Right lobe of liver (tissue), 6 donors: Measurements from ENCODE around the gene HELZ. TPM values are rescaled to one million over a fixed set of nuclear protein-coding genes. Genes with fewer than 3 reads are reported as not detected.
"Not testable (repeated sequence)": the region's sequence is repeated elsewhere in the genome, so short reads cannot be mapped to it uniquely, and the experiment has no call there.

Experiments used
- ATAC-seq, 4 donors: fragments of 200-7000 bp; cut with Tn5 transposase; one replicate each; pipeline ENCODE4 v1.9.1; 2020; ENCODE audit warnings: mild to moderate bottlenecking in 4 of 4, moderate library complexity in 4 of 4
- DNase-seq, 3 donors: peaks; one replicate each; pipeline ENCODE4 v3.0.0-alpha.2; 2020
- H3K27ac ChIP-seq, 3 donors: fragments of 200-600 bp; one replicate each; pipeline ENCODE4 v1.8.0; 2022
- H3K27me3 ChIP-seq, 2 donors: fragments of 200-600 bp; one replicate each; pipeline ENCODE4 v1.8.0; 2022
- H3K36me3 ChIP-seq, 4 donors: fragments of 200-600 bp; sonication (generic) in 1 of 4; one replicate each; pipeline versions ENCODE4 v1.5.1 to v1.8.0; 2017 to 2022; ENCODE audit warnings: control low read depth in 1 of 4
- H3K4me1 ChIP-seq, 4 donors: fragments of 200-600 bp; sonication (generic) in 1 of 4; one replicate each; pipeline versions ENCODE4 v1.5.1 to v1.8.0; 2017 to 2022; ENCODE audit warnings: control low read depth in 1 of 4
- H3K4me3 ChIP-seq, 3 donors: fragments of 200-600 bp; one replicate each; pipeline ENCODE4 v1.8.0; 2022
- H3K9me3 ChIP-seq, 4 donors: fragments of 200-600 bp; sonication (generic) in 1 of 4; one replicate each; pipeline versions ENCODE4 v1.5.1 to v1.8.0; 2017 to 2022; ENCODE audit warnings: control low read depth in 1 of 4
- CTCF ChIP-seq, 4 donors: fragments of 200-600 bp in 3 of 4; fragments of 450-650 bp in 1 of 4; IDR thresholded peaks; one replicate each; pipeline versions ENCODE4 v1.5.1 to v1.8.0; 2016 to 2022; ENCODE audit warnings: antibody characterized with exemption in 4 of 4, mild to moderate bottlenecking in 2 of 4
- POLR2A ChIP-seq: fragments of 450-650 bp; IDR thresholded peaks from one replicate; pipeline ENCODE4 v1.6.1; 2017; ENCODE audit warnings: antibody characterized with exemption, mild to moderate bottlenecking
- WGBS: methylation state at CpG from one replicate; pipeline ENCODE4 v1.1.6; 2018; ENCODE audit warnings: low coverage, low lambda C conversion rate; ENCODE audit not compliant: insufficient coverage; ENCODE audit errors: missing lambda C conversion rate; 5-methylcytosine and 5-hydroxymethylcytosine counted together
- intact Hi-C, 2 donors: fragments of 100-400 bp; cut with DNase I; formaldehyde crosslinking; loops; one replicate each; pipeline versions ENCODE4 v1.11.2 to v1.14.1; 2022
- total RNA-seq, 6 experiments: library from RNA; depleted of rRNA in 2 of 6; stranded (reverse); fragments of >200 nt in 2 of 6; fragmentation: NEBNext Ultra II Directional in 3 of 6; extraction: Animal tissue kit (Norgen Biotek cat#: 25700) in 3 of 6; gene quantifications; one replicate each; pipeline versions ENCODE4 v1.1.0 to v1.2.4, GENCODE V29; 2016 to 2023
- donor health status: DM: no; HTN: yes; CAD: no.
- donor health status: DM: no; HTN: no; CAD: no.
- donor health status: DM: no; HTN: no; CAD: no.
- donor health status: DM: no; HTN: yes; CAD: no.
- donor health status: DM: no; HTN: yes; CAD: no.

HELZ gene
- total RNA-seq, 6 experiments from 2014 or later = 24.2 to 33.6 (median 30.9) TPM

- WGBS = 86% methylated on average over 9 of the region's 13 CpGs
- Histone ChIP-seq H3K4me3 (no peak overlapping the region), H3K27me3 (no peaks in the 10 kb centered on the region), H3K36me3 (peaks cover 0 to 53% (median 22%) of the 10 kb centered on the region in 4 donors), H3K9me3 (no peaks in the 10 kb centered on the region), H3K4me1 (no peaks in the 10 kb centered on the region), H3K27ac (no peak overlapping the region)
- no peak for DNase-seq
- no peak for TF ChIP-seq CTCF (IDR thresholded peaks at IDR 0.05)
- no peak for TF ChIP-seq POLR2A
- intact Hi-C loops = no loop called here
- ATAC-seq = no peak
Observed at GRCh38 chr17:67107811-67108775, 136.9 kb downstream of the HELZ start.

GRCh38 chr17:67107171-67107570 is 137.8 kb downstream of the HELZ start:
- intact Hi-C loops = no loop called here
- no peak overlapping the region for H3K4me3 ChIP-seq
- no peaks in the 10 kb centered on the region for H3K4me1 ChIP-seq
- WGBS = 96% methylated on average over 5 of the region's 5 CpGs
- ATAC-seq (no peak), DNase-seq (no peak)
- no peak overlapping the region for H3K27ac ChIP-seq
- no peaks in the 10 kb centered on the region for H3K27me3 ChIP-seq
- TF ChIP-seq POLR2A (no peak), CTCF (IDR thresholded peaks at IDR 0.05) (no peak)
- H3K36me3 ChIP-seq = peaks cover 0 to 44% (median 21%) of the 10 kb centered on the region in 4 donors
- no peaks in the 10 kb centered on the region for H3K9me3 ChIP-seq

GRCh38 chr17:67105213-67105612 is 139.8 kb downstream of the HELZ start:
- H3K27me3 ChIP-seq = no peaks in the 10 kb centered on the region
- no peak overlapping the region for H3K27ac ChIP-seq
- H3K36me3 ChIP-seq = peaks cover 0 to 38% (median 21%) of the 10 kb centered on the region in 4 donors
- no peak for ATAC-seq
- no peak for DNase-seq
- intact Hi-C loops = no loop called here
- no peak overlapping the region for H3K4me3 ChIP-seq
- TF ChIP-seq POLR2A (no peak), CTCF (IDR thresholded peaks at IDR 0.05) (no peak)
- no peaks in the 10 kb centered on the region for H3K4me1 ChIP-seq
- no peaks in the 10 kb centered on the region for H3K9me3 ChIP-seq

GRCh38 chr17:67104641-67105040 is 140.4 kb downstream of the HELZ start:
- H3K9me3 ChIP-seq, H3K4me3 ChIP-seq, intact Hi-C loops, H3K27me3 ChIP-seq, DNase-seq, H3K4me1 ChIP-seq, ATAC-seq, H3K27ac ChIP-seq: not testable (repeated sequence)
- 93% methylated on average over 4 of the region's 7 CpGs for WGBS
- peaks cover 0 to 37% (median 21%) of the 10 kb centered on the region in 4 donors for H3K36me3 ChIP-seq

GRCh38 chr17:67098006-67098405 is 147.0 kb downstream of the HELZ start:
- Histone ChIP-seq H3K4me1 (no peaks in the 10 kb centered on the region), H3K36me3 (no peaks in the 10 kb centered on the region), H3K27me3 (no peaks in the 10 kb centered on the region), H3K4me3 (no peak overlapping the region), H3K27ac (no peak overlapping the region), H3K9me3 (no peaks in the 10 kb centered on the region)
- intact Hi-C loops = no loop called here
- TF ChIP-seq POLR2A = no peak
- TF ChIP-seq CTCF (IDR thresholded peaks at IDR 0.05) = no peak
- 95% methylated on average over 1 of the region's 1 CpG for WGBS
- DNase-seq = no peak
- no peak for ATAC-seq
